Activated naive CD4-positive, alpha-beta T cell treated with anti-CD3 and anti-CD28 coated beads, Interleukin-2, amount 50 U/mL, for 72 hours (primary cell): ENCODE data around the gene MAP1LC3B. TPM values are rescaled to one million over a fixed set of nuclear protein-coding genes. Genes with fewer than 3 reads are reported as not detected.
A peak's percentile ranks its signal among the peaks of the same experiment; 100 is the strongest.

Experiments used
- ATAC-seq, 2 donors: fragments of 150-1000 bp; cut with Tn5 transposase; 2 replicates each; pipeline ENCODE4 v1.10.0; 2021; ENCODE audit warnings: mild to moderate bottlenecking in 2 of 2, moderate library complexity in 2 of 2
- DNase-seq, 2 donors: peaks; one replicate each; pipeline ENCODE4 v3.0.0; 2021 to 2022; ENCODE audit warnings: low spot score in 2 of 2
- H3K27ac Mint-ChIP-seq, 2 donors: one replicate each; pipeline ENCODE4 v1.8.0; 2022; ENCODE audit warnings: mild to moderate bottlenecking in 2 of 2, mixed read lengths in 2 of 2
- H3K36me3 Mint-ChIP-seq, 2 donors: one replicate each; pipeline ENCODE4 v1.8.0; 2022; ENCODE audit warnings: mixed read lengths in 2 of 2
- H3K9me3 Mint-ChIP-seq, 2 donors: one replicate each; pipeline ENCODE4 v1.8.0; 2022; ENCODE audit warnings: mixed read lengths in 2 of 2
- total RNA-seq, 2 donors: library from RNA; stranded (reverse); gene quantifications; one replicate each; pipeline ENCODE4 v1.2.3, GENCODE V29; 2022

The MAP1LC3B gene
- total RNA-seq, 2 donors from 2014 or later, result 64.7 to 83.4 TPM

- Mint-ChIP-seq H3K9me3 (peaks cover 0 to 3% of the 10 kb centered on the region in 2 donors), H3K27ac (no peak overlapping the region), H3K36me3 (peaks cover 22 to 56% of the 10 kb centered on the region in 2 donors)
- ATAC-seq (no peak), DNase-seq (no peak)
These were observed 54.3 kb downstream of the MAP1LC3B start for GRCh38 chr16:87446479-87446878.

- no peak for DNase-seq
- Mint-ChIP-seq H3K9me3 (peaks cover 0 to 3% of the 10 kb centered on the region in 2 donors), H3K36me3 (peaks cover 26 to 50% of the 10 kb centered on the region in 2 donors), H3K27ac (no peak overlapping the region)
- no peak for ATAC-seq
These were observed 55.2 kb downstream of the MAP1LC3B start for GRCh38 chr16:87447323-87447722.

GRCh38 chr16:87448866-87449265 lies 56.7 kb downstream of the MAP1LC3B start:
- ATAC-seq, result no peak
- H3K27ac Mint-ChIP-seq, result peak overlapping the region in 1 of 2 donors; percentile 90
- peaks cover 36 to 42% of the 10 kb centered on the region in 2 donors for H3K36me3 Mint-ChIP-seq
- no peak for DNase-seq
- peaks cover 0 to 3% of the 10 kb centered on the region in 2 donors for H3K9me3 Mint-ChIP-seq

- H3K9me3 Mint-ChIP-seq, result no peaks in the 10 kb centered on the region
- DNase-seq, result no peak
- no peak for ATAC-seq
- H3K27ac Mint-ChIP-seq, result peak overlapping the region in 1 of 2 donors; percentile 12
- H3K36me3 Mint-ChIP-seq, result peaks cover 24 to 27% of the 10 kb centered on the region in 2 donors
These were observed 59.6 kb downstream of the MAP1LC3B start for GRCh38 chr16:87451563-87452210.

GRCh38 chr16:87453326-87453725 lies 61.2 kb downstream of the MAP1LC3B start:
- no peak for DNase-seq
- H3K27ac Mint-ChIP-seq, result peak overlapping the region in 1 of 2 donors; percentile 32
- ATAC-seq, result no peak

More at GRCh38 chr16:87453326-87453725, 61.2 kb downstream of the MAP1LC3B start:
- no peaks in the 10 kb centered on the region for H3K9me3 Mint-ChIP-seq
- peaks cover 18 to 21% of the 10 kb centered on the region in 2 donors for H3K36me3 Mint-ChIP-seq

Other genes with a start within 250 kb of the MAP1LC3B start
- 10 to 100 TPM; 12.2 to 16.9 TPM for gene C16orf95, start 74.9 kb upstream of the MAP1LC3B start, total RNA-seq
- 10 to 100 TPM; 25.3 to 36.0 TPM for gene FBXO31, start 8.6 kb upstream of the MAP1LC3B start, total RNA-seq
- gene ZCCHC14, start 100.7 kb downstream of the MAP1LC3B start, total RNA-seq, result 10 to 100 TPM in 1 of 2 donors, 1 to 10 TPM in 1; 5.6 to 17.9 TPM
- under 1 TPM in 1 of 2 donors, not detected in 1; 0.37 TPM for gene JPH3, start 210.2 kb downstream of the MAP1LC3B start, total RNA-seq